HEK293 (cell line): Measurements from ENCODE around the gene BMF.

Experiments used
- CTCF ChIA-PET: fragments of 350-600 bp; formaldehyde crosslinking; extraction: SDS; loops from one replicate; lab custom pipeline; 2021; ENCODE audit warnings: antibody characterized with exemption; lab: Yijun Ruan, JAX
- POLR2A ChIA-PET: fragments of 300-600 bp; formaldehyde crosslinking; extraction: SDS; loops from one replicate; lab custom pipeline; 2020; ENCODE audit warnings: antibody characterized with exemption, inconsistent platforms; lab: Yijun Ruan, JAX
- H3K27ac ChIP-seq: fragments of 200-500 bp; sonication (Bioruptor generic); 2 replicates; pipeline ENCODE4 v1.5.1; 2014; ENCODE audit warnings: low read depth, low read length, control low read depth, inconsistent platforms; ENCODE audit errors: extremely low read depth
- H3K36me3 ChIP-seq, 2 experiments: fragments of 200-500 bp in 1 of 2; sonication (Bioruptor generic) in 1 of 2; 1 replicate in 1 of 2; 2 replicates in 1 of 2; pipeline ENCODE4 v1.5.1; 2014 to 2017; ENCODE audit warnings: inconsistent platforms in 2 of 2, low read length in 2 of 2; ENCODE audit not compliant: control insufficient read depth in 2 of 2, insufficient read depth in 1 of 2
- H3K4me1 ChIP-seq: fragments of 200-500 bp; sonication (Bioruptor generic); 2 replicates; pipeline ENCODE4 v1.5.1; 2014; ENCODE audit warnings: mild to moderate bottlenecking, low read length, inconsistent platforms; ENCODE audit not compliant: control insufficient read depth, insufficient read depth
- H3K4me3 ChIP-seq: 2 replicates; pipeline ENCODE4 v1.5.1; 2011; ENCODE audit warnings: low read depth, mild to moderate bottlenecking, control low read depth, low read length, moderate library complexity
- H3K9me3 ChIP-seq: fragments of 200-500 bp; sonication (Bioruptor generic); 2 replicates; pipeline ENCODE4 v1.5.1; 2014; ENCODE audit warnings: low read depth, low read length, inconsistent platforms; ENCODE audit not compliant: control insufficient read depth, insufficient read depth
- AEBP2 ChIP-seq: fragments of 450-650 bp; formaldehyde crosslinking; IDR thresholded peaks from 2 replicates; pipeline ENCODE4 v1.5.1; 2016; ENCODE audit warnings: missing biosample characterization, missing genetic modification characterization, borderline replicate concordance
- GLIS1 ChIP-seq: fragments of 450-650 bp; formaldehyde crosslinking; IDR thresholded peaks from 2 replicates; pipeline ENCODE4 v1.5.1; 2016; ENCODE audit warnings: missing biosample characterization, missing genetic modification characterization
- KLF8 ChIP-seq: fragments of 450-650 bp; formaldehyde crosslinking; IDR thresholded peaks from 2 replicates; pipeline ENCODE4 v1.5.1; 2016; ENCODE audit warnings: missing biosample characterization, missing genetic modification characterization
- PRDM10 ChIP-seq: fragments of 450-650 bp; formaldehyde crosslinking; IDR thresholded peaks from 2 replicates; pipeline ENCODE4 v1.5.1; 2016; ENCODE audit warnings: missing biosample characterization, missing genetic modification characterization
- SCRT2 ChIP-seq: fragments of 450-650 bp; formaldehyde crosslinking; IDR thresholded peaks from 2 replicates; pipeline ENCODE4 v1.5.1; 2016; ENCODE audit warnings: missing biosample characterization, missing genetic modification characterization
- SP7 ChIP-seq: fragments of 450-650 bp; formaldehyde crosslinking; IDR thresholded peaks from 2 replicates; pipeline ENCODE4 v1.5.1; 2016; ENCODE audit warnings: missing biosample characterization, missing genetic modification characterization
- TRIM28 ChIP-seq: IDR thresholded peaks from 2 replicates; pipeline ENCODE4 v1.6.1; 2011; ENCODE audit warnings: low read length, control low read depth, borderline replicate concordance
- ZBTB7A ChIP-seq: fragments of 450-650 bp; formaldehyde crosslinking; IDR thresholded peaks from 2 replicates; pipeline ENCODE4 v1.5.1; 2016; ENCODE audit warnings: low read depth, missing biosample characterization, missing genetic modification characterization
- ZFHX2 ChIP-seq: fragments of 450-650 bp; formaldehyde crosslinking; conservative IDR thresholded peaks from 2 replicates; pipeline ENCODE4 v1.5.1; 2016; ENCODE audit warnings: missing biosample characterization, missing genetic modification characterization
- ZFP37 ChIP-seq: fragments of 450-650 bp; formaldehyde crosslinking; IDR thresholded peaks from 2 replicates; pipeline ENCODE4 v1.5.1; 2016; ENCODE audit warnings: missing biosample characterization, missing genetic modification characterization
- ZNF18 ChIP-seq: fragments of 450-650 bp; formaldehyde crosslinking; IDR thresholded peaks from 2 replicates; pipeline ENCODE4 v1.5.1; 2016; ENCODE audit warnings: missing biosample characterization, missing genetic modification characterization
- ZNF223 ChIP-seq: fragments of 450-650 bp; formaldehyde crosslinking; IDR thresholded peaks from 2 replicates; pipeline ENCODE4 v1.5.1; 2016; ENCODE audit warnings: missing biosample characterization, missing genetic modification characterization
- ZNF239 ChIP-seq: fragments of 450-650 bp; formaldehyde crosslinking; IDR thresholded peaks from 2 replicates; pipeline ENCODE4 v1.5.1; 2016; ENCODE audit warnings: missing biosample characterization, missing genetic modification characterization
- ZNF26 ChIP-seq: fragments of 450-650 bp; formaldehyde crosslinking; IDR thresholded peaks from 2 replicates; pipeline ENCODE4 v1.5.1; 2016; ENCODE audit warnings: missing biosample characterization, missing genetic modification characterization
- ZNF423 ChIP-seq: fragments of 450-650 bp; formaldehyde crosslinking; IDR thresholded peaks from 2 replicates; pipeline ENCODE4 v1.5.1; 2016; ENCODE audit warnings: missing biosample characterization, missing genetic modification characterization
- ZNF558 ChIP-seq: fragments of 450-650 bp; formaldehyde crosslinking; IDR thresholded peaks from 2 replicates; pipeline ENCODE4 v1.5.1; 2016; ENCODE audit warnings: missing biosample characterization, missing genetic modification characterization
- ZNF645 ChIP-seq: fragments of 450-650 bp; formaldehyde crosslinking; IDR thresholded peaks from 2 replicates; pipeline ENCODE4; 2016; ENCODE audit warnings: missing biosample characterization, missing genetic modification characterization
- ZNF830 ChIP-seq: fragments of 450-650 bp; IDR thresholded peaks from 2 replicates; pipeline ENCODE4 v1.5.0; 2018; ENCODE audit warnings: missing biosample characterization, missing genetic modification characterization, low read depth, mild to moderate bottlenecking, moderate library complexity
- ZSCAN30 ChIP-seq: fragments of 450-650 bp; IDR thresholded peaks from 2 replicates; pipeline ENCODE4 v1.5.1; 2018; ENCODE audit warnings: missing biosample characterization, mild to moderate bottlenecking, missing genetic modification characterization, moderate library complexity

The BMF gene

GRCh38 chr15:40069178-40070165 lies 39.2 kb downstream of the BMF start (continued):
- no peak for TF ChIP-seq AEBP2 (tag by site-specific recombination)
- no peak for TF ChIP-seq ZNF558 (tag by site-specific recombination)

GRCh38 chr15:40067921-40068624 lies 40.6 kb downstream of the BMF start:
- H3K36me3 ChIP-seq: no peaks in the 10 kb centered on the region
- CTCF ChIA-PET: interaction anchor here (0.7 kb wide), 1 partner anchor 28 kb away, joined by 4 read pairs; no protein-coding TSS in a partner anchor
- H3K4me1 ChIP-seq: peaks cover 24% of the 10 kb centered on the region
- H3K27ac ChIP-seq: peak overlapping the region; percentile 37; the same call in 1 of the 2 replicates
- H3K9me3 ChIP-seq: no peaks in the 10 kb centered on the region
- POLR2A ChIA-PET: interaction anchor here (2.7 kb wide), 1 partner anchor 21 kb away, joined by 8 read pairs; no protein-coding TSS in a partner anchor
- TF ChIP-seq ZFP37 (tag by site-specific recombination): no peak
- peak; percentile 87 for TF ChIP-seq ZNF223 (tag by site-specific recombination)
- TF ChIP-seq ZBTB7A: no peak
- TF ChIP-seq ZSCAN30 (tag by site-specific recombination): no peak
- peak; percentile 90 for TF ChIP-seq SP7 (tag by site-specific recombination)
- no peak for TF ChIP-seq ZNF239 (tag by site-specific recombination)
- TF ChIP-seq ZNF830 (tag by site-specific recombination): no peak
- no peak for TF ChIP-seq ZNF645 (tag by site-specific recombination)
- peak; percentile 73 for TF ChIP-seq GLIS1 (tag by site-specific recombination)
- TF ChIP-seq ZNF18 (tag by site-specific recombination): 0 out of 2 replicates have a peak, but pooled peaks have one; percentile 23
- TF ChIP-seq PRDM10: peak; percentile 50
- TF ChIP-seq ZFHX2 (tag by site-specific recombination): 0 out of 2 replicates have a peak, but pooled peaks have one; percentile 32
- TF ChIP-seq AEBP2 (tag by site-specific recombination): no peak
- TF ChIP-seq KLF8: no peak
- no peak for TF ChIP-seq SCRT2 (tag by site-specific recombination)
- TF ChIP-seq ZNF26 (tag by site-specific recombination): no peak
- TF ChIP-seq TRIM28: no peak
- TF ChIP-seq ZNF423 (tag by site-specific recombination): no peak
- no peak overlapping the region for H3K4me3 ChIP-seq
